NOMO-1 treated with dmso at 0.1 percent for 144 hours (cell line): ENCODE data around the gene AAGAB.

Experiments used
- DNase-seq: peaks from one replicate; lab custom pipeline; 2025; ENCODE audit not compliant: unreplicated experiment; lab: John Stamatoyannopoulos, UW

Gene AAGAB

GRCh38 chr15:67190326-67190725, 64.1 kb downstream of the AAGAB start:
- no peak for DNase-seq

- DNase-seq, result no peak
These were observed 65.0 kb downstream of the AAGAB start for GRCh38 chr15:67189326-67190051.

GRCh38 chr15:67188551-67189218, 65.8 kb downstream of the AAGAB start:
- no peak for DNase-seq

- no peak for DNase-seq
These were observed 67.1 kb downstream of the AAGAB start for GRCh38 chr15:67187351-67187854.

GRCh38 chr15:67186688-67187087, 67.8 kb downstream of the AAGAB start:
- DNase-seq, result no peak

GRCh38 chr15:67186226-67186649, 68.2 kb downstream of the AAGAB start:
- no peak for DNase-seq

- DNase-seq, result no peak
These were observed 68.7 kb downstream of the AAGAB start for GRCh38 chr15:67185621-67186225.

GRCh38 chr15:67185051-67185450, 69.4 kb downstream of the AAGAB start:
- DNase-seq, result no peak

GRCh38 chr15:67184208-67184925, 70.1 kb downstream of the AAGAB start:
- DNase-seq, result no peak

- DNase-seq, result no peak
These were observed 70.9 kb downstream of the AAGAB start for GRCh38 chr15:67183443-67184169.

GRCh38 chr15:67181221-67181639, 73.2 kb downstream of the AAGAB start:
- no peak for DNase-seq

- no peak for DNase-seq
These were observed 73.8 kb downstream of the AAGAB start for GRCh38 chr15:67180514-67181191.

GRCh38 chr15:67180035-67180434, 74.4 kb downstream of the AAGAB start:
- no peak for DNase-seq

GRCh38 chr15:67179411-67179995, 75.0 kb downstream of the AAGAB start:
- no peak for DNase-seq

GRCh38 chr15:67178569-67179210, 75.8 kb downstream of the AAGAB start:
- no peak for DNase-seq

- no peak for DNase-seq
These were observed 76.7 kb downstream of the AAGAB start for GRCh38 chr15:67177752-67178151.

- no peak for DNase-seq
These were observed 78.1 kb downstream of the AAGAB start for GRCh38 chr15:67176195-67176971.

GRCh38 chr15:67175643-67176071, 78.8 kb downstream of the AAGAB start:
- DNase-seq, result peak; percentile 95
